Small intestine (tissue), 7 donors: ENCODE results near the gene KLHL14. TPM values are rescaled to one million over a fixed set of nuclear protein-coding genes. Genes with fewer than 3 reads are reported as not detected.

Experiments used
- DNase-seq, 2 donors: peaks; one replicate each; pipeline versions ENCODE4 v3.0.0 to v3.0.0-alpha.2; 2013
- FAIRE-seq: peaks from 2 replicates; lab custom pipeline; 2012; peaks lifted over from hg19 to GRCh38; lab: Jason Lieb, UNC
- H3K27ac ChIP-seq, 3 donors: one replicate each; pipeline ENCODE4 v1.5.1; 2013; ENCODE audit warnings: low read length in 2 of 3, mild to moderate bottlenecking in 2 of 3, control low read depth in 1 of 3, inconsistent platforms in 1 of 3, low read depth in 1 of 3, moderate library complexity in 1 of 3
- H3K27me3 ChIP-seq, 3 donors: one replicate each; pipeline ENCODE4 v1.6.1; 2013; ENCODE audit warnings: low read length in 3 of 3, inconsistent platforms in 1 of 3; ENCODE audit not compliant: control insufficient read depth in 3 of 3, insufficient read depth in 3 of 3
- H3K36me3 ChIP-seq, 3 donors: one replicate each; pipeline ENCODE4 v1.6.1; 2013; ENCODE audit warnings: low read length in 3 of 3, inconsistent platforms in 1 of 3, low read depth in 1 of 3, mild to moderate bottlenecking in 1 of 3, moderate library complexity in 1 of 3; ENCODE audit not compliant: control insufficient read depth in 3 of 3, insufficient read depth in 2 of 3
- H3K4me1 ChIP-seq, 3 donors: one replicate each; pipeline ENCODE4 v1.6.1; 2013; ENCODE audit warnings: low read length in 2 of 3, inconsistent platforms in 1 of 3, low read depth in 1 of 3, mild to moderate bottlenecking in 1 of 3, moderate library complexity in 1 of 3; ENCODE audit not compliant: control insufficient read depth in 3 of 3, insufficient read depth in 2 of 3
- H3K4me3 ChIP-seq, 3 donors: one replicate each; pipeline ENCODE4 v1.5.1; 2013; ENCODE audit warnings: low read length in 3 of 3, control low read depth in 1 of 3, inconsistent platforms in 1 of 3, low read depth in 1 of 3, mild to moderate bottlenecking in 1 of 3, moderate library complexity in 1 of 3
- H3K9me3 ChIP-seq, 2 donors: one replicate each; pipeline ENCODE4 v1.6.1; 2013; ENCODE audit warnings: low read depth in 1 of 2, low read length in 1 of 2; ENCODE audit not compliant: control insufficient read depth in 2 of 2, insufficient read depth in 1 of 2
- WGBS, 3 donors: extraction: QIAGEN DNeasy Blood & Tissue Kit; methylation state at CpG; one replicate each; pipeline ENCODE4 v1.1.7; 2013; 5-methylcytosine and 5-hydroxymethylcytosine counted together
- polyA plus RNA-seq, 4 donors: library from polyadenylated mRNA; stranded (reverse) in 3 of 4; unstranded in 1 of 4; fragments of 200-250 nt in 3 of 4; fragments of 120-200 nt in 1 of 4; gene quantifications; one replicate each; pipeline versions ENCODE4 v1.2.1 to v1.2.3, GENCODE V29; 2013
- donor health status: healthy with polysubstance abuse.
- donor health status: control.
- donor health status: control.
- donor health status: Bipolar disorder and iron deficiency.
- donor health status: healthy.

The KLHL14 gene
- polyA plus RNA-seq, 4 donors: 0.39 to 0.40 TPM; not detected in 2

DNA sequence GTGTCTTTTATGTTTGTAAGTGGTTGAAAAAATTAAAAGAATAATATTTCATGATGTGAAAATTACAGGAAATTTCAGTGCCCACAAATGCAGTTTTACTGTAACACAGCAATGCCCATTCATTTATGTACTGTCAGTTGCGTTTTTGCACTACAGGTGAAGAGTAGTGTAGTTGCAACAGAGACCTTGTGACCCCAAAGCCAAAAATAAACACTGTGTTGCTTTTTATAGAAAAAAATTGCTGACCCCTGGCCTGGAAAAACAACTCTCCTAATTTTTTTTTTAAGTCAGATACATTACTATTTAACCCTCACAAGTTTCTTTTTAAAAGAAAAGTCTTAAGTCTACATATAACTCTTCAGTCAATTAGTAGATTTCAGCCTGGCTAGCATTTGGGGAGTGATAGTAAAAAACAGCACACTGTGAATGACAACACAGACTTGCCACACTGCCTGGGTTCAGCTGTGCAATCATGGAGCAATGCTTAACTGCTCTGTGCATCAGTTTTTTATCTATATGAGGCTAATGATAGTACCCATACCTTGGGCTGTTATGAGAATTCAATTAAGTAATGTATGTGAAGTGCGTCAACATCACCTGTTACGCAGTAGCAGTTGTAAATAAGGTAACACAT is 8.1 kb downstream of the KLHL14 start:
- no peak for FAIRE-seq
- Histone ChIP-seq H3K36me3 (no peaks in the 10 kb centered on the region), H3K9me3 (no peaks in the 10 kb centered on the region)

DNA sequence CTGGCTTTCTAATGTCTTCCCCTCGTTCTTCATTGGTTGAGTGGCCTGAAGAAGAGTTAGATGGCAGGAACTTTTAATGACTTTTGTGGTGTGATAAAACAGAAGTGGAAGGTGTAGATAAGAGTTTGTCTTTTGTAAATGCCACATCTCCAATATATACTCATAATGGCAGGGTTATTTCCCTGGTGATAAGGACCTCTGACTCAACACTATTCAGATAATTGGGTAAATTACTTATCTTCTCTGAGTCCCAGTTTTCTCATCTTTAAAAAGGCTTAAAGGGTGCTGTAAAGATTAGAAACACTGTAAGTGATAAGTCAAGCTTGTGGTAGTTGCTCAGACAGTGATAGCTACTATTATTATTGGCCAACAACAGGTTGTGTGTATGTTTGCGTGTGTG is 9.5 kb downstream of the KLHL14 start:
- H3K9me3 ChIP-seq: no peaks in the 10 kb centered on the region
- FAIRE-seq (no peak), DNase-seq (peak in 1 of 2 donors; percentile 11)
- H3K27me3 ChIP-seq: peaks cover 0 to 2% (median 2%) of the 10 kb centered on the region in 3 donors
- H3K36me3 ChIP-seq: no peaks in the 10 kb centered on the region
- no peaks in the 10 kb centered on the region for H3K4me1 ChIP-seq
- H3K27ac ChIP-seq: no peak overlapping the region
- H3K4me3 ChIP-seq: no peak overlapping the region
- 58 to 63% (median 59%) methylated on average over 2 of the region's 2 CpGs for WGBS, 3 donors

More for the DNA sequence above, 8.1 kb downstream of the KLHL14 start:
- Histone ChIP-seq H3K4me1 (peaks cover 0 to 3% (median 0%) of the 10 kb centered on the region in 3 donors), H3K27ac (no peak overlapping the region), H3K4me3 (no peak overlapping the region), H3K27me3 (peaks cover 0 to 16% (median 9%) of the 10 kb centered on the region in 3 donors)
- 87 to 93% (median 92%) methylated on average over 3 of the region's 3 CpGs for WGBS, 3 donors
- no peak for DNase-seq

DNA sequence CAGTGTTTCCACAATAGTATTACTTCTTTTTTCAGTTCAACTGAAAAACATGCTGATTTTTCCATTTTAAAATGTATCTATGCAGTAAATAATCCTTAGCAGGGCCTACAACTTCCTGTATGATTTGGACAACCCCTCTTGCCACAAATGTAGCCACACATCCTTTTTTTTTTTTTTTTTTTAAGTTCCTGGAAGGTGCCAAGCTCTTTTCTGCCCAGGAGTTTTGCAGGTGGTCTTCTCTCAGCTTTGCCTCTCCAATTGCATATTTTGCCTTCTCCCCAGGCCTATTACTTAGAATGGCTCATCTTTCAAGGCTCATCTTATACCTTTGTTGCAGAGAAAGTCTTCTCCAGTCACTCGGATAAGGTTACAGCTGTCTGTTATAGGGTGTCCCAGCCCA is 11.6 kb downstream of the KLHL14 start:
- Histone ChIP-seq H3K27me3 (no peaks in the 10 kb centered on the region), H3K27ac (no peak overlapping the region), H3K4me1 (no peaks in the 10 kb centered on the region), H3K9me3 (no peaks in the 10 kb centered on the region), H3K36me3 (no peaks in the 10 kb centered on the region), H3K4me3 (no peak overlapping the region)
- WGBS, 3 donors: 88 to 96% (median 94%) methylated on average over 1 of the region's 1 CpG
- FAIRE-seq: no peak
- no peak for DNase-seq

DNA sequence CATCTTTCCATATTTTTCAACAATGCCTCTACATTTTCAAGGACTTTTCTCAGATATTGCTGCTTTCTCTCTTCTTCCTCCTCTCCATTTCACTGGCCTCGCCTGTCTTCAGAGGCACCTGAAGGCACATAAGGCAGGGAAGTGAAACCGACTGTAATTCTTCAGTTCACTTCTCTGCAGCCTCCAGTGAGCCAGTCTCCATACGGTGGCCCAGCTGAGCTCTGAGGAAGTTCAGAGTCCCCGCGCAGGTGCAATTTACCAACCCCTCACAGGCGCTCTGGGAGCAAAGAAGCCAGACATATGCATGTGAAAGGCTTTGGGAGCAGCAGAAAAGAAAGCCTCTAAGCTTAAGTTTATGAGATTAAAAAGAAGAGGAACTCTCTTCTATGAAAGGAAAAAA is 12.4 kb downstream of the KLHL14 start:
- no peaks in the 10 kb centered on the region for H3K27me3 ChIP-seq
- no peak overlapping the region for H3K27ac ChIP-seq
- no peaks in the 10 kb centered on the region for H3K9me3 ChIP-seq
- no peak for FAIRE-seq
- DNase-seq: peak; percentile 10 to 42
- no peaks in the 10 kb centered on the region for H3K36me3 ChIP-seq
- no peak overlapping the region for H3K4me3 ChIP-seq
- WGBS, 3 donors: 32 to 36% (median 34%) methylated on average over 6 of the region's 6 CpGs
- H3K4me1 ChIP-seq: no peaks in the 10 kb centered on the region

DNA sequence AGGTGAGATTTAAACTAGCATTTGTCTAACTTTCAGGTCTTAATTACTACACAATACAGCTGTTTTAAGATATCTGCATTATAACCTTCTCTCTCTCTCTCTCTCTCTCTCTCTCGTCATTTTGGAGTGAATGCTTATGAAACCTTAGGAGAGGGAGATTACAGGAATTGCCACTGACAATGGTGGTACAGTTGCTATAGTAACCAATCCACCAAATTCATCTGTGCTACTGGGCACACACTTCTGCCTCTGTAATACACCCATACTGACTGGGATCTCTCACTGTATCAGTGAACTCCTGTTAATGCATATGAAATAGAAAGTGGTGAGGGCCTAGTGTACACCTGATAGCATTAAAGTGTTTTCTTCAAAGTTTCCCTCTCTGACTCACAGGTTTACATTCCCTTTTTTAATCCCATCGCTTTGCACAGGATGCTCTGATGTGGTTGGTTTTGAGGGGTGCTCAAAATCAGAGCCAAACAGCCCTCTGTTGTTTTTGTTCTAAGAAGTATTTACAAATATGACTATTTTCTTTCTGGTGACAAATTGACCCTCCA is 13.1 kb downstream of the KLHL14 start:
- H3K9me3 ChIP-seq: no peaks in the 10 kb centered on the region
- 68 to 82% (median 78%) methylated on average over 2 of the region's 2 CpGs for WGBS, 3 donors
- FAIRE-seq (no peak), DNase-seq (no peak)
- H3K27ac ChIP-seq: no peak overlapping the region
- H3K36me3 ChIP-seq: no peaks in the 10 kb centered on the region
- H3K4me3 ChIP-seq: no peak overlapping the region
- H3K4me1 ChIP-seq: no peaks in the 10 kb centered on the region
- no peaks in the 10 kb centered on the region for H3K27me3 ChIP-seq

DNA sequence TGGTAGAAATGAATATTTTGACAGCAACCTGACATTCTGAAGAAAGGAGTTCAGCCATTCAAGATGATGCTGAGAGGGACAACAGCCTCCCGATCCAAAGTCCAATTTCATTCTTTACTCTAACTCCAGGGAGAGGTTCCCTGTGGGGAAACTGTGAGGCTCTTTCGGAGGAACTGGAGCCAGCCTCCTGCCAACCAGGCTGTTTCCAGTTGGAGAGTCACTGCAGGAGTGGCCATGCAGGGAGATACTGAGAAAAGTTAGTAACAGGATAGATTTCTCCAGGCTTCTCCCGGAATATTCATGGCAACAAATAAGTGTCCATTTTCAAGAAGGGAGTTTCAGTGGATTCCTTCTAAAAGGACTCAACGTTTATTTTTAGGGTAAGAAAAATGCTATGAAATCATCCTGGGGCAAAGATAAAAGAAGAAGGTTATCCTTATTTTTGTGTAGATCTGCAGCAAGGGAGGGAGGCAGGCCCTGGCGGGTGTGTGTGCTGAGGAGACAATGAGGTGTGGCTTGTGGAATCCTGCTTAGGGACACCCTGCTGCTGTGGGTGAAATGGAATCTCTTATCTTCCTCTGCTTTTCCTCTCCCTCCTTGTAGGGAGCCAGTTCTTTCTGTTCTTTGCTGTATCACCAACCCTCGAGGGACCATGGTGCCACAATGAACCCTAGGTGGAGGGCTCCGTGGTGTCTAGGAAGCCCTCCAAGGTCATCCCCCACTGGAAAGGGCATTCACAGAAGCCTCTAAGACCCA is 18.1 kb downstream of the KLHL14 start:
- no peaks in the 10 kb centered on the region for H3K36me3 ChIP-seq
- no peaks in the 10 kb centered on the region for H3K9me3 ChIP-seq
- DNase-seq (peak in 1 of 2 donors; percentile 5), FAIRE-seq (no peak)
- WGBS, 3 donors: 31 to 51% (median 32%) methylated on average over 7 of the region's 7 CpGs
- no peaks in the 10 kb centered on the region for H3K4me1 ChIP-seq
- H3K27ac ChIP-seq: no peak overlapping the region
- peaks cover 0 to 2% (median 0%) of the 10 kb centered on the region in 3 donors for H3K27me3 ChIP-seq
- H3K4me3 ChIP-seq: no peak overlapping the region

DNA sequence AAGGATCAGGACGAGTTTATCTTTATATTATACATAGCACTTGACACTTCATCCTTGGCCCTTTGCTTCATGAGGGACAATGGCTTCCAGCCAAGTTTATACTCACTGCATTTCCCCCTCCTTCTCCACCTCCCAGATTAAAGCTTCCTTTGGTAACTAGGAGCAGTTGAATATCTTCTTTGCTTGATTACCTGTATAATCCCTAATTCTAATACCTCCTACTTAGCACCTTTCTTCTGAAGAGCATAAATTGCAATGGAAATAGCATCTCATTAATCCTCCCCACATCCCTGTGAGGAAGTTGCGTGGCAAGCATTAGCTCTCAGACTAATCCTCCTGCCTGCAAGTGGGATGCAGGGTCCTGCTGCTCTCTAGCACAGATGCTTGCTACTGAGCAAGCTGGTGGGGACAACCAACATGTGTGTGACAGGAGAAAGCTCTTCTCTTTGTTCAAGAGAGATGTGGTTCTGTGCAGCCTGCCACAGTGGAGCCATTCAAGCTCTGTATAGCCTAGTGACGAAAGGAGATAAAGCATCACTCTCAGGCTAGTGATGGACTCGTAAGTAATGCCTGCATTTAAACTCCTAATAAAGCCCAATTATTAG is 19.1 kb downstream of the KLHL14 start:
- DNase-seq (no peak), FAIRE-seq (no peak)
- peaks cover 0 to 2% (median 0%) of the 10 kb centered on the region in 3 donors for H3K27me3 ChIP-seq
- H3K27ac ChIP-seq: no peak overlapping the region
- 42 to 61% (median 44%) methylated on average over 4 of the region's 4 CpGs for WGBS, 3 donors
- no peaks in the 10 kb centered on the region for H3K4me1 ChIP-seq
- no peak overlapping the region for H3K4me3 ChIP-seq
- no peaks in the 10 kb centered on the region for H3K36me3 ChIP-seq
- H3K9me3 ChIP-seq: no peaks in the 10 kb centered on the region

DNA sequence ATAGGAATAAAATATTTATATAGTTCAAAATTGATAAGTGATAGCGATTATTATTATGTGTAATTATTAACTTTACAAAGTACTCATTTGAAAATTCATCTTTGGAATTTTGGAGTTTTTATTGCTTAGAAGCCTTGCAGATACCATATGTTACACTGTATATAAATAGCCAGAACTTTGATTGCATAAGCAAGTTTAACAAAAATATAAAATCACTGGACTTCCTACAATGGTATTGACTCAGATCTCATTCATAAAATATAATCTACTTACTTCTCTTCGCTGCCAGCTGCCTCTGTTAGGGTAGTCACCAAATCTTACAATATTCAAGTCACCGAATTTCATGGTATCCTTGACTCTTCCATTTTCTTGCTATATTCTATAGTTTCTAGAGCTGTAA is 22.5 kb downstream of the KLHL14 start:
- no peak overlapping the region for H3K27ac ChIP-seq
- no peaks in the 10 kb centered on the region for H3K4me1 ChIP-seq
- H3K36me3 ChIP-seq: no peaks in the 10 kb centered on the region
- H3K9me3 ChIP-seq: no peaks in the 10 kb centered on the region
- FAIRE-seq (peak; percentile 10), DNase-seq (no peak)
- 51 to 77% (median 57%) methylated on average over 3 of the region's 3 CpGs for WGBS, 3 donors
- H3K4me3 ChIP-seq: no peak overlapping the region
- H3K27me3 ChIP-seq: peaks cover 0 to 2% (median 0%) of the 10 kb centered on the region in 3 donors
